ENCODE data around the gene LRG1. TPM values are rescaled to one million over a fixed set of nuclear protein-coding genes. Genes with fewer than 3 reads are reported as not detected.

The LRG1 gene
- total and polyA plus RNA-seq, 10 of the 15 experiments (the other 5 are each of a cell fraction or from before 2014, with no cell fraction given) = 0.29 to 4.7 (median 0.58) TPM

DNA sequence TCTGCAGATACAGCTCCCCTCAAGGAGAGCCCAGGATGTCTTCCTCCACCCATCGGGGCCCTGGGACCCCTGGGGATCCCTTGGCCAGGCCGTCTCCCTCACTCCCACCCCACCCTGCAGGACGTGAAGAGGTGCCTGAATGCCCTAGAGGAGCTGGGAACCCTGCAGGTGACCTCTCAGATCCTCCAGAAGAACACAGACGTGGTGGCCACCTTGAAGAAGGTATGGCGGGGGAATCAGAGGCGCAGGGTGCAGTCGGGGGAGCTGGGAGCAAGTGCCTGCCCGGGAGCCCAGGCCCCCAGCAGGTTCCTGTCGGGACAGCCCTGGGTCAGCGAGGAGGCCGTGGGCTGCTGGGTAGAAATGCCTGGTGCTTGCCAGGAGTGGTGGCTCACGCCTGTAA is 41.1 kb downstream of the LRG1 start (continued):
- TF ChIP-seq GABPA (IDR thresholded peaks at IDR 0.05; ENCODE audit: low read depth) (no peak), MYB (IDR thresholded peaks at IDR 0.05; ENCODE audit: borderline replicate concordance, low read depth, low read length) (no peak), FOXM1 (IDR thresholded peaks at IDR 0.05; ENCODE audit: low read depth, low read length) (no peak), POLR2A (IDR thresholded peaks at IDR 0.05; ENCODE audit: low read depth, low read length) (no peak), CEBPB (IDR thresholded peaks at IDR 0.05; ENCODE audit: borderline replicate concordance in 1 of 2, low read depth in 2 of 2, low read length in 2 of 2) (no peak), ZNF24 (IDR thresholded peaks at IDR 0.05) (no peak)

DNA sequence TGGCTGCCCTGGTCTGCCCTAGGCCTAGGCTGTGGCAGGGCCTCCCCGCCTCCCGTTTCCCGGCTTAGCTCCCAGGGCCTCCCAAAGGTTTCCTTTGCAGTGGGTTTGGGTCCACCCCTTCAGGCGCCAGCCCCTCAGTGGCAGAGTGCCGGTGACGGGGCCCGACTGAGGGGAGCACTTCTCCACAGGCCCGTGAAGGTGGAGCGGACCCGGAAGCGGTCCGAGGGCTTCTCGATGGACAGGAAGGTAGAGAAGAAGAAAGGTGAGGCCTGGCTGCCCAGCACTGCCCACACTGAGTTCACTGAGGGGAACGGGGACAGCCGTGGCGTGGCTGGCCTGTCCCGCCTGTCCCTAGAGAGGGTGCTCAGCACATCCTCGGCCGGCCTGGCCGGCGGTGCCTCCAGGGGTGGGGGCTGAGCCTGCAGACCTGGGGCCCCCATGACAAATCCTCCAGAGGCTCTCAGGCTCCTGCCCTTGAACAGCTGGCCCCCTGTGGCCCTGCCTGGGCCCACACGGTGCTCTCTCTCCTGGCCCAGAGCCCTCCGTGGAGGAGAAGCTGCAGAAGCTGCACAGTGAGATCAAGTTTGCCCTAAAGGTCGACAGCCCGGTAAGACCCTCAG is 42.0 kb downstream of the LRG1 start:
- RAD21 ChIA-PET (ENCODE audit: unreplicated experiment) = no interaction called here
- no peak for ATAC-seq
- Histone ChIP-seq H3K4me3 (no peak overlapping the region), H3K9me3 (replicated peaks; ENCODE audit: control insufficient read depth, insufficient read depth, low read length) (no peaks in the 10 kb centered on the region), H3K4me2 (ENCODE audit: control insufficient read depth, insufficient read depth) (no peak overlapping the region), H3K9ac (ENCODE audit: control insufficient read depth, insufficient read depth, low read length) (no peak overlapping the region), H3K4me1 (ENCODE audit: control insufficient read depth, insufficient read depth, low read length) (no peaks in the 10 kb centered on the region), H3K36me3 (ENCODE audit: control insufficient read depth in 2 of 2, insufficient read depth in 2 of 2, low read length in 1 of 2) (peaks cover under 1 to 8% of the 10 kb centered on the region in 2 experiments; a peak in 3 of 4 replicates), H3K27me3 (replicated peaks in 1 of 2; ENCODE audit: control insufficient read depth in 2 of 2, insufficient read depth in 2 of 2, low read length in 1 of 2) (no peaks in the 10 kb centered on the region), H3K79me2 (ENCODE audit: control insufficient read depth, insufficient read depth, low read length) (no peaks in the 10 kb centered on the region), H2AFZ (ENCODE audit: control insufficient read depth, low read depth, low read length) (no peak overlapping the region), H3K27ac (ENCODE audit: control insufficient read depth, insufficient read depth) (no peak overlapping the region), H4K20me1 (ENCODE audit: control insufficient read depth, insufficient read depth) (no peaks in the 10 kb centered on the region)
- in situ Hi-C loops (cut with MboI) (no loop called here), intact Hi-C loops (cut with micrococcal nuclease; ENCODE audit: unreplicated experiment) (no loop called here)
- no TSS peak for BruUV-seq (replicated peaks)
- CTCF ChIA-PET = no interaction called here
- POLR2A ChIA-PET = no interaction called here
- WGBS (ENCODE audit: insufficient coverage, insufficient replicate concordance, low lambda C conversion rate, missing lambda C conversion rate) = 91% methylated on average over 25 of the region's 25 CpGs
- no peak for TF ChIP-seq RBBP5 (conservative IDR thresholded peaks at IDR 0.05)
- no peak for TF ChIP-seq MYB (IDR thresholded peaks at IDR 0.05; ENCODE audit: borderline replicate concordance, low read depth, low read length)
- TF ChIP-seq, protein P1, sequence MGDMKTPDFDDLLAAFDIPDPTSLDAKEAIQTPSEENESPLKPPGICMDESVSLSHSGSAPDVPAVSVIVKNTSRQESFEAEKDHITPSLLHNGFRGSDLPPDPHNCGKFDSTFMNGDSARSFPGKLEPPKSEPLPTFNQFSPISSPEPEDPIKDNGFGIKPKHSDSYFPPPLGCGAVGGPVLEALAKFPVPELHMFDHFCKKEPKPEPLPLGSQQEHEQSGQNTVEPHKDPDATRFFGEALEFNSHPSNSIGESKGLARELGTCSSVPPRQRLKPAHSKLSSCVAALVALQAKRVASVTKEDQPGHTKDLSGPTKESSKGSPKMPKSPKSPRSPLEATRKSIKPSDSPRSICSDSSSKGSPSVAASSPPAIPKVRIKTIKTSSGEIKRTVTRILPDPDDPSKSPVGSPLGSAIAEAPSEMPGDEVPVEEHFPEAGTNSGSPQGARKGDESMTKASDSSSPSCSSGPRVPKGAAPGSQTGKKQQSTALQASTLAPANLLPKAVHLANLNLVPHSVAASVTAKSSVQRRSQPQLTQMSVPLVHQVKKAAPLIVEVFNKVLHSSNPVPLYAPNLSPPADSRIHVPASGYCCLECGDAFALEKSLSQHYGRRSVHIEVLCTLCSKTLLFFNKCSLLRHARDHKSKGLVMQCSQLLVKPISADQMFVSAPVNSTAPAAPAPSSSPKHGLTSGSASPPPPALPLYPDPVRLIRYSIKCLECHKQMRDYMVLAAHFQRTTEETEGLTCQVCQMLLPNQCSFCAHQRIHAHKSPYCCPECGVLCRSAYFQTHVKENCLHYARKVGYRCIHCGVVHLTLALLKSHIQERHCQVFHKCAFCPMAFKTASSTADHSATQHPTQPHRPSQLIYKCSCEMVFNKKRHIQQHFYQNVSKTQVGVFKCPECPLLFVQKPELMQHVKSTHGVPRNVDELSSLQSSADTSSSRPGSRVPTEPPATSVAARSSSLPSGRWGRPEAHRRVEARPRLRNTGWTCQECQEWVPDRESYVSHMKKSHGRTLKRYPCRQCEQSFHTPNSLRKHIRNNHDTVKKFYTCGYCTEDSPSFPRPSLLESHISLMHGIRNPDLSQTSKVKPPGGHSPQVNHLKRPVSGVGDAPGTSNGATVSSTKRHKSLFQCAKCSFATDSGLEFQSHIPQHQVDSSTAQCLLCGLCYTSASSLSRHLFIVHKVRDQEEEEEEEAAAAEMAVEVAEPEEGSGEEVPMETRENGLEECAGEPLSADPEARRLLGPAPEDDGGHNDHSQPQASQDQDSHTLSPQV (IDR thresholded peaks at IDR 0.05) = no peak
- TF ChIP-seq, protein P2, sequence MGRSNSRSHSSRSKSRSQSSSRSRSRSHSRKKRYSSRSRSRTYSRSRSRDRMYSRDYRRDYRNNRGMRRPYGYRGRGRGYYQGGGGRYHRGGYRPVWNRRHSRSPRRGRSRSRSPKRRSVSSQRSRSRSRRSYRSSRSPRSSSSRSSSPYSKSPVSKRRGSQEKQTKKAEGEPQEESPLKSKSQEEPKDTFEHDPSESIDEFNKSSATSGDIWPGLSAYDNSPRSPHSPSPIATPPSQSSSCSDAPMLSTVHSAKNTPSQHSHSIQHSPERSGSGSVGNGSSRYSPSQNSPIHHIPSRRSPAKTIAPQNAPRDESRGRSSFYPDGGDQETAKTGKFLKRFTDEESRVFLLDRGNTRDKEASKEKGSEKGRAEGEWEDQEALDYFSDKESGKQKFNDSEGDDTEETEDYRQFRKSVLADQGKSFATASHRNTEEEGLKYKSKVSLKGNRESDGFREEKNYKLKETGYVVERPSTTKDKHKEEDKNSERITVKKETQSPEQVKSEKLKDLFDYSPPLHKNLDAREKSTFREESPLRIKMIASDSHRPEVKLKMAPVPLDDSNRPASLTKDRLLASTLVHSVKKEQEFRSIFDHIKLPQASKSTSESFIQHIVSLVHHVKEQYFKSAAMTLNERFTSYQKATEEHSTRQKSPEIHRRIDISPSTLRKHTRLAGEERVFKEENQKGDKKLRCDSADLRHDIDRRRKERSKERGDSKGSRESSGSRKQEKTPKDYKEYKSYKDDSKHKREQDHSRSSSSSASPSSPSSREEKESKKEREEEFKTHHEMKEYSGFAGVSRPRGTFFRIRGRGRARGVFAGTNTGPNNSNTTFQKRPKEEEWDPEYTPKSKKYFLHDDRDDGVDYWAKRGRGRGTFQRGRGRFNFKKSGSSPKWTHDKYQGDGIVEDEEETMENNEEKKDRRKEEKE (IDR thresholded peaks at IDR 0.05) = no peak
- SMC1A ChIA-PET (ENCODE audit: uncharacterized antibody, unreplicated experiment) = no interaction called here
- DNase-seq (ENCODE audit: low read depth, low spot score) = no peak
- FAIRE-seq = no peak
